ENCODE measurements around the gene SMARCD2. TPM values are rescaled to one million over a fixed set of nuclear protein-coding genes. Genes with fewer than 3 reads are reported as not detected.

The SMARCD2 gene
- total and polyA plus RNA-seq, 4 donors = 24.4 to 52.3 (median 32.4) TPM

- Histone ChIP-seq H3K36me3 (ENCODE audit: control insufficient read depth, insufficient read depth, low read length) (peaks cover 61% of the 10 kb centered on the region), H3K27ac (ENCODE audit: low read depth, low read length) (no peak overlapping the region)
- no peak for DNase-seq (ENCODE audit: low read depth in 4 of 6, low spot score in 6 of 6)
Measured at GRCh38 chr17:63790057-63790456, 52.4 kb downstream of the SMARCD2 start.

GRCh38 chr17:63786971-63787711 is 55.3 kb downstream of the SMARCD2 start:
- no peaks in the 10 kb centered on the region for H3K9me3 ChIP-seq (ENCODE audit: control insufficient read depth, insufficient read depth, low read length)
- no peaks in the 10 kb centered on the region for H3K4me1 ChIP-seq (ENCODE audit: control insufficient read depth, insufficient read depth, low read length)
- peaks cover 47% of the 10 kb centered on the region for H3K36me3 ChIP-seq (ENCODE audit: control insufficient read depth, insufficient read depth, low read length)
- no peak overlapping the region for H3K4me3 ChIP-seq (ENCODE audit: low read depth, low read length)
- no peaks in the 10 kb centered on the region for H3K27me3 ChIP-seq (ENCODE audit: control insufficient read depth, insufficient read depth, low read length)
- WGBS (ENCODE audit: insufficient coverage) = 100% methylated on average over 7 of the region's 13 CpGs
- no peak overlapping the region for H3K27ac ChIP-seq (ENCODE audit: low read depth, low read length)
- DNase-seq (ENCODE audit: low read depth in 4 of 6, low spot score in 6 of 6) = no peak

More at GRCh38 chr17:63790057-63790456, 52.4 kb downstream of the SMARCD2 start:
- H3K4me3 ChIP-seq (ENCODE audit: low read depth, low read length) = no peak overlapping the region
- 93% methylated on average over 3 of the region's 6 CpGs for WGBS (ENCODE audit: insufficient coverage)
- H3K27me3 ChIP-seq (ENCODE audit: control insufficient read depth, insufficient read depth, low read length) = no peaks in the 10 kb centered on the region
- no peaks in the 10 kb centered on the region for H3K9me3 ChIP-seq (ENCODE audit: control insufficient read depth, insufficient read depth, low read length)
- H3K4me1 ChIP-seq (ENCODE audit: control insufficient read depth, insufficient read depth, low read length) = no peaks in the 10 kb centered on the region

- DNase-seq (ENCODE audit: low read depth in 4 of 6, low spot score in 6 of 6) = no peak
- H3K27me3 ChIP-seq (ENCODE audit: control insufficient read depth, insufficient read depth, low read length) = no peaks in the 10 kb centered on the region
- H3K9me3 ChIP-seq (ENCODE audit: control insufficient read depth, insufficient read depth, low read length) = no peaks in the 10 kb centered on the region
- H3K4me3 ChIP-seq (ENCODE audit: low read depth, low read length) = no peak overlapping the region
- peaks cover 45% of the 10 kb centered on the region for H3K36me3 ChIP-seq (ENCODE audit: control insufficient read depth, insufficient read depth, low read length)
- H3K27ac ChIP-seq (ENCODE audit: low read depth, low read length) = no peak overlapping the region
- WGBS (ENCODE audit: insufficient coverage) = no CpG with 5 or more reads among the region's 1 CpG
- no peaks in the 10 kb centered on the region for H3K4me1 ChIP-seq (ENCODE audit: control insufficient read depth, insufficient read depth, low read length)
Measured at GRCh38 chr17:63786117-63786516, 56.4 kb downstream of the SMARCD2 start.

GRCh38 chr17:63785556-63785955 is 56.9 kb downstream of the SMARCD2 start:
- H3K9me3 ChIP-seq (ENCODE audit: control insufficient read depth, insufficient read depth, low read length) = no peaks in the 10 kb centered on the region
- WGBS (ENCODE audit: insufficient coverage) = no CpG with 5 or more reads among the region's 1 CpG
- no peaks in the 10 kb centered on the region for H3K27me3 ChIP-seq (ENCODE audit: control insufficient read depth, insufficient read depth, low read length)
- H3K36me3 ChIP-seq (ENCODE audit: control insufficient read depth, insufficient read depth, low read length) = peaks cover 42% of the 10 kb centered on the region
- DNase-seq (ENCODE audit: low read depth in 4 of 6, low spot score in 6 of 6) = no peak
- no peak overlapping the region for H3K4me3 ChIP-seq (ENCODE audit: low read depth, low read length)
- no peak overlapping the region for H3K27ac ChIP-seq (ENCODE audit: low read depth, low read length)
- no peaks in the 10 kb centered on the region for H3K4me1 ChIP-seq (ENCODE audit: control insufficient read depth, insufficient read depth, low read length)

GRCh38 chr17:63783522-63783921 is 59.0 kb downstream of the SMARCD2 start:
- WGBS (ENCODE audit: insufficient coverage) = no CpG with 5 or more reads among the region's 6 CpGs
- Histone ChIP-seq H3K9me3 (ENCODE audit: control insufficient read depth, insufficient read depth, low read length) (no peaks in the 10 kb centered on the region), H3K4me3 (ENCODE audit: low read depth, low read length) (no peak overlapping the region), H3K27ac (ENCODE audit: low read depth, low read length) (no peak overlapping the region), H3K4me1 (ENCODE audit: control insufficient read depth, insufficient read depth, low read length) (no peaks in the 10 kb centered on the region), H3K27me3 (ENCODE audit: control insufficient read depth, insufficient read depth, low read length) (no peaks in the 10 kb centered on the region), H3K36me3 (ENCODE audit: control insufficient read depth, insufficient read depth, low read length) (peaks cover 39% of the 10 kb centered on the region)
- no peak for DNase-seq (ENCODE audit: low read depth in 4 of 6, low spot score in 6 of 6)

Small RNA genes lying within 50 kb of the gene (small RNA-seq; reads per million reads assigned to genes)
- not detected for gene AC040958.1 (ENCODE audit: low replicate concordance)

Other genes with a start within 250 kb of the SMARCD2 start
- gene TACO1, start 241.8 kb downstream of the SMARCD2 start, total RNA-seq = 10 to 100 TPM; 10.3 to 11.4 TPM
- gene TACO1, start 241.8 kb downstream of the SMARCD2 start, polyA plus RNA-seq (ENCODE audit: insufficient read length in 2 of 2) = 10 to 100 TPM; 21.0 to 21.1 TPM
- 10 to 100 TPM; 26.9 to 42.6 TPM for gene MAP3K3, start 220.3 kb downstream of the SMARCD2 start, total RNA-seq
- gene MAP3K3, start 220.3 kb downstream of the SMARCD2 start, polyA plus RNA-seq (ENCODE audit: insufficient read length in 2 of 2) = 10 to 100 TPM; 21.9 to 33.1 TPM
- 10 to 100 TPM in 1 of 2 donors, 1 to 10 TPM in 1; 8.8 to 31.7 TPM for gene LIMD2, start 142.6 kb downstream of the SMARCD2 start, total RNA-seq
- 10 to 100 TPM; 48.6 to 50.8 TPM for gene LIMD2, start 142.6 kb downstream of the SMARCD2 start, polyA plus RNA-seq (ENCODE audit: insufficient read length in 2 of 2)
- 10 to 100 TPM; 39.9 to 40.2 TPM for gene STRADA, start 100.9 kb downstream of the SMARCD2 start, total RNA-seq
- gene STRADA, start 100.9 kb downstream of the SMARCD2 start, polyA plus RNA-seq (ENCODE audit: insufficient read length in 2 of 2) = 100 to 1,000 TPM in 1 of 2 donors, 10 to 100 TPM in 1; 73.2 to 108 TPM
- gene CCDC47, start 69.1 kb downstream of the SMARCD2 start, total RNA-seq = 10 to 100 TPM; 74.9 to 75.6 TPM
- gene CCDC47, start 69.1 kb downstream of the SMARCD2 start, polyA plus RNA-seq (ENCODE audit: insufficient read length in 2 of 2) = 10 to 100 TPM; 68.9 to 85.7 TPM
- gene DDX42, start 68.5 kb downstream of the SMARCD2 start, total RNA-seq = 100 to 1,000 TPM in 1 of 2 donors, 10 to 100 TPM in 1; 90.1 to 101 TPM
- 100 to 1,000 TPM; 113 to 114 TPM for gene DDX42, start 68.5 kb downstream of the SMARCD2 start, polyA plus RNA-seq (ENCODE audit: insufficient read length in 2 of 2)
- 10 to 100 TPM; 37.4 to 52.9 TPM for gene PSMC5, start 15.3 kb downstream of the SMARCD2 start, total RNA-seq
- 100 to 1,000 TPM; 182 to 193 TPM for gene PSMC5, start 15.3 kb downstream of the SMARCD2 start, polyA plus RNA-seq (ENCODE audit: insufficient read length in 2 of 2)
- 10 to 100 TPM; 26.1 to 42.2 TPM for gene FTSJ3, start 15.0 kb downstream of the SMARCD2 start, total RNA-seq
- gene FTSJ3, start 15.0 kb downstream of the SMARCD2 start, polyA plus RNA-seq (ENCODE audit: insufficient read length in 2 of 2) = 10 to 100 TPM; 37.5 to 49.8 TPM
- gene CSH2, start 31.0 kb upstream of the SMARCD2 start, total RNA-seq = 1 to 10 TPM in 1 of 2 donors, not detected in 1; 7.2 TPM
- 1 to 10 TPM in 1 of 2 donors, under 1 TPM in 1; 0.47 to 5.5 TPM for gene CSH2, start 31.0 kb upstream of the SMARCD2 start, polyA plus RNA-seq (ENCODE audit: insufficient read length in 2 of 2)
- gene GH2, start 39.3 kb upstream of the SMARCD2 start, total RNA-seq = under 1 TPM in 1 of 2 donors, not detected in 1; 0.44 TPM
- not detected for gene GH2, start 39.3 kb upstream of the SMARCD2 start, polyA plus RNA-seq (ENCODE audit: insufficient read length in 2 of 2)
- gene CSH1, start 53.9 kb upstream of the SMARCD2 start, total RNA-seq = 10 to 100 TPM in 1 of 2 donors, not detected in 1; 18.1 TPM
- gene CSH1, start 53.9 kb upstream of the SMARCD2 start, polyA plus RNA-seq (ENCODE audit: insufficient read length in 2 of 2) = 1 to 10 TPM; 1.3 to 5.2 TPM
- gene CSHL1, start 68.6 kb upstream of the SMARCD2 start, total RNA-seq = 1 to 10 TPM in 1 of 2 donors, not detected in 1; 1.0 TPM
- not detected for gene CSHL1, start 68.6 kb upstream of the SMARCD2 start, polyA plus RNA-seq (ENCODE audit: insufficient read length in 2 of 2)
- gene GH1, start 76.2 kb upstream of the SMARCD2 start, total RNA-seq = 1 to 10 TPM in 1 of 2 donors, not detected in 1; 5.5 TPM
- gene GH1, start 76.2 kb upstream of the SMARCD2 start, polyA plus RNA-seq (ENCODE audit: insufficient read length in 2 of 2) = not detected
- gene CD79B, start 89.6 kb upstream of the SMARCD2 start, total RNA-seq = 1 to 10 TPM; 1.1 to 1.2 TPM
- gene CD79B, start 89.6 kb upstream of the SMARCD2 start, polyA plus RNA-seq (ENCODE audit: insufficient read length in 2 of 2) = under 1 TPM; 0.36 TPM
- gene SCN4A, start 130.2 kb upstream of the SMARCD2 start, total RNA-seq = under 1 TPM; 0.20 to 0.28 TPM
- gene SCN4A, start 130.2 kb upstream of the SMARCD2 start, polyA plus RNA-seq (ENCODE audit: insufficient read length in 2 of 2) = under 1 TPM; 0.14 to 0.17 TPM
- gene PRR29, start 155.7 kb upstream of the SMARCD2 start, total RNA-seq = 10 to 100 TPM in 1 of 2 donors, 1 to 10 TPM in 1; 2.8 to 13.4 TPM
- 10 to 100 TPM; 12.3 to 17.7 TPM for gene PRR29, start 155.7 kb upstream of the SMARCD2 start, polyA plus RNA-seq (ENCODE audit: insufficient read length in 2 of 2)
- gene ICAM2, start 177.9 kb upstream of the SMARCD2 start, total RNA-seq = 10 to 100 TPM; 10.1 to 37.0 TPM
- 10 to 100 TPM; 15.6 to 21.0 TPM for gene ICAM2, start 177.9 kb upstream of the SMARCD2 start, polyA plus RNA-seq (ENCODE audit: insufficient read length in 2 of 2)